Cardiac muscle cell (in vitro differentiated cells and primary cell): ENCODE measurements around the gene UBE2D2. TPM values are rescaled to one million over a fixed set of nuclear protein-coding genes. Genes with fewer than 3 reads are reported as not detected.

ENCODE experiments used
- DNase-seq, 2 donors: peaks; one replicate each; pipeline versions ENCODE4 v3.0.0 to v3.0.0-alpha.2; 2010 to 2017; ENCODE audit warnings: low read depth in 1 of 2, low spot score in 1 of 2
- H3K27ac ChIP-seq: fragments of 200-600 bp; sonication (generic); 2 replicates; pipeline ENCODE4 v1.5.1; 2016
- H3K27me3 ChIP-seq: fragments of 200-600 bp; sonication (generic); 2 replicates; pipeline ENCODE4 v1.6.0; 2016; ENCODE audit warnings: control low read depth
- H3K36me3 ChIP-seq: fragments of 200-600 bp; sonication (generic); 2 replicates; pipeline ENCODE4 v1.5.1; 2016; ENCODE audit warnings: control low read depth
- H3K4me1 ChIP-seq: fragments of 200-600 bp; sonication (generic); 2 replicates; pipeline ENCODE4 v1.8.1; 2017; ENCODE audit warnings: low read depth, mild to moderate bottlenecking, mixed run types
- H3K4me3 ChIP-seq: fragments of 200-600 bp; sonication (generic); 2 replicates; pipeline ENCODE4 v1.5.1; 2016; ENCODE audit warnings: mild to moderate bottlenecking
- H3K9me3 ChIP-seq: fragments of 200-600 bp; sonication (generic); 2 replicates; pipeline ENCODE4 v1.5.1; 2017; ENCODE audit warnings: low read depth, mild to moderate bottlenecking, control low read depth
- CTCF ChIP-seq: IDR thresholded peaks from 2 replicates; pipeline ENCODE4 v1.5.1; 2012; ENCODE audit warnings: low read depth, mild to moderate bottlenecking, low read length
- polyA plus RNA-seq: library from polyadenylated mRNA; unstranded; fragments of >200 nt; fragmentation: Nextera tagmentation; extraction: Ambion mirVana; gene quantifications from 2 replicates; pipeline ENCODE4 v1.2.1, GENCODE V29; 2016
- total RNA-seq: library from RNA; depleted of rRNA; stranded (reverse); fragments of >200 nt; gene quantifications from 2 replicates; pipeline ENCODE4 v1.2.3, GENCODE V29; 2016

Gene UBE2D2
- total and polyA plus RNA-seq, 2 experiments from 2014 or later: 236 to 338 TPM

- Histone ChIP-seq H3K27ac (peak overlapping the region; percentile 63), H3K4me3 (no peak overlapping the region), H3K9me3 (no peaks in the 10 kb centered on the region), H3K36me3 (peaks cover 8% of the 10 kb centered on the region), H3K4me1 (peaks cover 28% of the 10 kb centered on the region), H3K27me3 (no peaks in the 10 kb centered on the region)
- TF ChIP-seq CTCF: no peak
- no peak for DNase-seq
Measured at GRCh38 chr5:139676406-139676805, 115.3 kb downstream of the UBE2D2 start.

GRCh38 chr5:139676951-139677735 lies 116.0 kb downstream of the UBE2D2 start:
- peaks cover 24% of the 10 kb centered on the region for H3K4me1 ChIP-seq
- DNase-seq: no peak

More at GRCh38 chr5:139676951-139677735, 116.0 kb downstream of the UBE2D2 start:
- Histone ChIP-seq H3K27me3 (no peaks in the 10 kb centered on the region), H3K4me3 (no peak overlapping the region), H3K9me3 (no peaks in the 10 kb centered on the region), H3K27ac (peak overlapping the region; percentile 63), H3K36me3 (peaks cover 9% of the 10 kb centered on the region)
- TF ChIP-seq CTCF: no peak

Other genes starting within 250 kb of the UBE2D2 start
- gene PAIP2, start 219.5 kb upstream of the UBE2D2 start, total RNA-seq: 88.3 and 93.1 TPM in 2 replicates
- 220 and 243 TPM in 2 replicates for gene PAIP2, start 219.5 kb upstream of the UBE2D2 start, polyA plus RNA-seq
- 0.81 TPM in 1 of 2 replicates, not detected in the other for gene SLC23A1, start 178.0 kb upstream of the UBE2D2 start, total RNA-seq
- gene SLC23A1, start 178.0 kb upstream of the UBE2D2 start, polyA plus RNA-seq: 0.06 and 0.37 TPM in 2 replicates
- gene MZB1, start 171.4 kb upstream of the UBE2D2 start, total RNA-seq: 2.3 and 5.3 TPM in 2 replicates
- 1.3 and 4.0 TPM in 2 replicates for gene MZB1, start 171.4 kb upstream of the UBE2D2 start, polyA plus RNA-seq
- 22.2 and 42.5 TPM in 2 replicates for gene PROB1, start 166.2 kb upstream of the UBE2D2 start, total RNA-seq
- gene PROB1, start 166.2 kb upstream of the UBE2D2 start, polyA plus RNA-seq: 15.2 and 20.5 TPM in 2 replicates
- gene SPATA24, start 157.2 kb upstream of the UBE2D2 start, total RNA-seq: 14.2 and 45.3 TPM in 2 replicates
- 12.8 and 29.0 TPM in 2 replicates for gene SPATA24, start 157.2 kb upstream of the UBE2D2 start, polyA plus RNA-seq
- gene DNAJC18, start 121.8 kb upstream of the UBE2D2 start, total RNA-seq: 10.0 and 10.1 TPM in 2 replicates
- gene DNAJC18, start 121.8 kb upstream of the UBE2D2 start, polyA plus RNA-seq: 17.4 and 37.2 TPM in 2 replicates
- gene ECSCR, start 98.6 kb upstream of the UBE2D2 start, total RNA-seq: not detected in 2 replicates
- gene ECSCR, start 98.6 kb upstream of the UBE2D2 start, polyA plus RNA-seq: 0.97 and 1.5 TPM in 2 replicates
- gene SMIM33, start 90.3 kb upstream of the UBE2D2 start, total RNA-seq: not detected in 2 replicates
- gene SMIM33, start 90.3 kb upstream of the UBE2D2 start, polyA plus RNA-seq: 0.10 TPM in 1 of 2 replicates, not detected in the other
- 58.1 and 79.2 TPM in 2 replicates for gene STING1, start 78.6 kb upstream of the UBE2D2 start, total RNA-seq
- 59.9 and 69.0 TPM in 2 replicates for gene STING1, start 78.6 kb upstream of the UBE2D2 start, polyA plus RNA-seq
- 91.9 and 122 TPM in 2 replicates for gene CXXC5, start 87.0 kb downstream of the UBE2D2 start, total RNA-seq
- gene CXXC5, start 87.0 kb downstream of the UBE2D2 start, polyA plus RNA-seq: 70.4 and 79.4 TPM in 2 replicates
- 0.14 and 0.48 TPM in 2 replicates for gene PSD2, start 234.5 kb downstream of the UBE2D2 start, total RNA-seq
- gene PSD2, start 234.5 kb downstream of the UBE2D2 start, polyA plus RNA-seq: 0.04 and 1.1 TPM in 2 replicates